IPS-18c (cell line): ENCODE data around the gene TMEM45B.
"Not testable (repeated sequence)": the region's sequence is repeated elsewhere in the genome, so short reads cannot be mapped to it uniquely, and the experiment has no call there.

Source experiments
- H3K4me3 ChIP-seq: 2 replicates; pipeline ENCODE4 v1.7.0; 2013; ENCODE audit warnings: low read depth, mild to moderate bottlenecking, low read length, moderate library complexity; ENCODE audit not compliant: insufficient read depth
- H3K9me3 ChIP-seq: one replicate; pipeline ENCODE4 v1.6.1; 2013; ENCODE audit warnings: mild to moderate bottlenecking, low read length, moderate library complexity; ENCODE audit not compliant: control insufficient read depth, insufficient read depth

Gene TMEM45B

DNA sequence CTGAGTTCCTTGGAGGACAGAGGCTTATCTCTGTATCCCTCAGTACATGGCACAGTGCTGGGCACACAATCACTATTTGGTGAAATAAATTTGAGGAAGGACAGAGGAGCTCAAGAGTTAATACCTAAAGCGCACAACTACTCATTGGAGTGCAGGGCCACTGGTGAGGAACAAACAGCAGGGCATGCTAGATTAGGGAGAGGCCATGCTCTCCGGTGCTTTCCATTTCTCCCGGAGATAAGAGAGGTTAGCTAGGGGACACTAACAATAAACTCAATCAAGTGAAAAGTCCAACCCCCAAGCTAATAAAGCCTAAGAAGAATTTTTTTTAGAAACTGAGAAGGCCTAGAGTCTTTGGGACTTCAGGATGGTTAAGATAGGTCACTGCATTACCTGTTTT is 50.7 kb downstream of the TMEM45B start:
- Histone ChIP-seq H3K4me3 (no peak overlapping the region), H3K9me3 (no peaks in the 10 kb centered on the region)

- H3K9me3 ChIP-seq, H3K4me3 ChIP-seq: not testable (repeated sequence)
Measured at GRCh38 chr11:129868626-129869025, 53.0 kb downstream of the TMEM45B start.

DNA sequence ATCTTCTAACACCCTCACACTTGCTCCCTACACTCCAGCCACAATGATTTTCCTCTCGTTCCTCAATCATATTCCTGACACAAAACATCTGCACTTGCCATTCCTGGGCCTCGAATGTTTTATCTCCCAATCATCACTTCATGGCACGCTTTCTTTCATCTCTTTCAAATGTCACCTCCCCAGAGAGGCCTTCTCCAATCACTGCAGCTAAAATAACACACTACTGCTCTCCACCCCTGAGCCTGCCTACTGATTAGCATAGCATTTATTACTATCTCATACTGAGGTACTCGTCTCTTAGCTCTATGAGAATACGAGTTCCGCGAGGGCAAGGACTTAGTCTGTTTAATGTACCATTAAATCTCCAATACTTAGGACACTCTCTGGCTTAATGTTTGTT is 56.3 kb downstream of the TMEM45B start:
- H3K4me3 ChIP-seq = no peak overlapping the region
- no peaks in the 10 kb centered on the region for H3K9me3 ChIP-seq

DNA sequence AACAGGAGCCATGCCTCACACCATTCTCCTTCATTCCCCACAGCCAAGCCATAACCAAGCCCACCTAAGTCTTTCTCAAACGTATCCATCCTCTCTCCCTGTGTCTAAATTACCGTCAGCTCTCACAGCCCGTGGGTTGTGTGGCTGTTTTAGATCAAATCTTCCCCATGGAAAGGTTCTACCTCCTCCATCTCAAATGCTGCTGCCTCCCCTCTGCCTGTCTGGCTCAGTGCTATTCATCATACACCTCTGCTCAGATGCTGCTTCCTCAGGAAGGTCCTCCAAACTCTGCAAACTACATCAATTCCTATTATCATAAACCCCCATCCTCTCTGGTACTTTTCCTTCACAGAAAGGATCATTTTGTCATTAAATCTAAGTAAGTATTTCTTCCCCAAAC is 64.7 kb downstream of the TMEM45B start:
- Histone ChIP-seq H3K9me3 (no peaks in the 10 kb centered on the region), H3K4me3 (no peak overlapping the region)

- no peaks in the 10 kb centered on the region for H3K9me3 ChIP-seq
- H3K4me3 ChIP-seq = no peak overlapping the region
Measured at GRCh38 chr11:129881570-129882170, 66.0 kb downstream of the TMEM45B start.

GRCh38 chr11:129884581-129884980 is 68.9 kb downstream of the TMEM45B start:
- H3K9me3 ChIP-seq = no peaks in the 10 kb centered on the region
- H3K4me3 ChIP-seq = no peak overlapping the region

GRCh38 chr11:129885381-129885780 is 69.7 kb downstream of the TMEM45B start:
- Histone ChIP-seq H3K9me3 (no peaks in the 10 kb centered on the region), H3K4me3 (no peak overlapping the region)

DNA sequence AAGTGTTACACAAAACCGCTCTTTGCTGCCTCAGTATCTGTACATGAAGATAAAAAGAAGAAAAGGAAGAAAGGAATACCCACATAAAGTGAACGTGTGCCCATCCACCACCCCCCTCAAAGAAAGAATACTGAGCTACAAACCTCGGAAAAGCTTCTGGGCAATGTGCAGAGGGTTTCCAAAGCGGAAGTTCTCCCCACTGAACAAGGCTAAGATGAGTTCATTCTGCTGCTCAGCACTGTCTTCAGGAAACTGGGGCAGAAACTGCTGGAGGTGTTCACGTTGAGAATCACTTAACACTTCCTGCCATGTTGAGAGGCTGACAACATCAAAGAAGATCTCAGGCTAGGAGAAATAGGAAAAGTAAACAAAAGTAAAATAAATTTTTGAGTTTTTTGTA is 72.8 kb downstream of the TMEM45B start:
- Histone ChIP-seq H3K9me3 (no peaks in the 10 kb centered on the region), H3K4me3 (no peak overlapping the region)

GRCh38 chr11:129894278-129895125 is 78.9 kb downstream of the TMEM45B start:
- Histone ChIP-seq H3K9me3 (peaks cover 2% of the 10 kb centered on the region), H3K4me3 (peak overlapping the region; percentile 85)

DNA sequence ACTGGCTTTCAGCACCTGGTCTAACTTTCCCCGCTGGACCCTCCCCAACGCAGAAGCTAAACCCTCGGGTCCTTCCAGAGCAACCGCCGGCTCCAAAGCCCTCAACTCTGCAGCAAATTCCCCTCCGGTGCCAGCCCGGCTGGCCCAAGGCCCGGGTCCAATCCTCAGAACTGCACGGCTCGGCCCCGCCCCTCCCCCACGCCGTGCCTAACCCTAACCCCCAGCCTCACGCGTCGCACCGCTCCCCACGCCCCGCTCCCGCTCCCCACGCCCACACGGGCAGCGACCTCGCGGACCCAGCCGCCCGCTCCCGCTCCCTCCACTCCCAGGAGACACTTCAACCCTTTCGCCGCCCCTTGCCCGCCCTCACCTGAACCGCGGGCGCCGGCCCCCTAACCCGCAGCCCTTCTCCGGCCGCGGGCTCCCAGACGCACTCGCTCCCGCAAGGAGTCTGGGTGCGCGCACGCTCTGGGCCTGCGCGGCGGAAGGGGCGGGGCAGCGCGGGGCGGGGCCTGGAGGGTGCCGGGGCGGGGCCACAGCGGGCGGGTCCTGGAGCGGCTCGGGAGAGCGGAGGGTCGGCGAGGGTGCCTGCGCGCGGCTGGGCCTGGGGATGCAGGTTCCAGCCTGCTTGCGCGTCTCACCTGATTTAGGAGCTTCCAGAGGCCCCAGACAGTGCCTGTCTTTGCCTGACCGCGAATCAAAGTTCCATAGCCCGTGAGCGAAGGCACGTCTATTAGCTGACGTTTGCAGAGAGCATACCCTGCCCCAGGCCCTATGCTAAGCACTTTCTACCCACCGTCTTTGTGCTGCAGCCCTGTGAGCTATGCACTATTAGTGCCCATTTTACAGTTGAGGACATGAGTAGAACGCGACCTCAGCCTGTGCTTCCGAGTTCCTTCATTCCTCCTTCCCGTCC is 79.7 kb downstream of the TMEM45B start, which contains the start of gene NFRKB:
TSS of gene NFRKB (minus strand) at position 453 of the 916 bp plus-strand sequence. CDS start 2,729 bp downstream, outside the sequence.
- Histone ChIP-seq H3K9me3 (peaks cover 2% of the 10 kb centered on the region), H3K4me3 (peak within 1 kb of the TSS; percentile 85)

DNA sequence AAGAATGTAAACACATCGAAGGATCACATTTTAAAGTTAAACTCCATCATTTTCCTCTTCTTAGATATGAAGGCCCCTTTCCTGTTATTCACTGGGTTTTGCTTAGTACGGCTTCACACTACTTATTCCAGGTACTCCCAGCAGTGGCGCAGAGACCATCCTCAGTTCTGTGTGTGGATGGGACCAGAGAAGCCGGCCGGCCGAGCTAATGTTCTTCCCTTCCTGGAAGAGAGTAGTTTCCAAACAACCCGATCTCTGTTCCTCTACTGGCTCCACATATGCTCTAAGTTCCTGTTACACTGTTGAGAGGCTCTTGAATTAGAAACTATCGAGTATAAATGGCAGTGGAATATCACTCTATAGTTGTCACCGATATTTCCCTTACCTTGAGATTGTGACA is 80.4 kb downstream of the TMEM45B start:
- H3K9me3 ChIP-seq = peaks cover 2% of the 10 kb centered on the region
- peak overlapping the region; percentile 43; the same call in 1 of the 2 replicates for H3K4me3 ChIP-seq

GRCh38 chr11:129905402-129905801 is 89.8 kb downstream of the TMEM45B start:
- Histone ChIP-seq H3K4me3 (no peak overlapping the region), H3K9me3 (no peaks in the 10 kb centered on the region)
